Lower leg skin (tissue), 4 donors: ENCODE data around the gene MYL3. TPM values are rescaled to one million over a fixed set of nuclear protein-coding genes. Genes with fewer than 3 reads are reported as not detected.

ENCODE experiments used
- DNase-seq, 2 donors: peaks; one replicate each; pipeline ENCODE4 v3.0.0-alpha.2; 2019; ENCODE audit warnings: low spot score in 2 of 2
- H3K4me3 ChIP-seq: fragments of 200-600 bp; sonication (generic); 2 replicates; pipeline ENCODE4 v1.5.1; 2017; ENCODE audit warnings: mild to moderate bottlenecking, low read depth; ENCODE audit not compliant: poor library complexity, severe bottlenecking
- POLR2A ChIP-seq, 2 donors: fragments of 450-650 bp; IDR thresholded peaks; one replicate each; pipeline ENCODE4 v1.6.1; 2016 to 2017; ENCODE audit warnings: antibody characterized with exemption in 2 of 2, mild to moderate bottlenecking in 1 of 2, moderate library complexity in 1 of 2
- WGBS, 2 donors: methylation state at CpG; one replicate each; pipeline ENCODE4 v1.1.5; 2018; 5-methylcytosine and 5-hydroxymethylcytosine counted together
- intact Hi-C: fragments of 100-400 bp; cut with DNase I; formaldehyde crosslinking; loops from one replicate; pipeline ENCODE4 v1.15.0; 2023; ENCODE audit warnings: low total_unique reads
- total RNA-seq, 4 donors: library from RNA; depleted of rRNA; stranded (reverse); fragments of >200 nt; gene quantifications; one replicate each; pipeline ENCODE4 v1.1.0, GENCODE V29; 2016
- TF ChIP-seq, protein P1 (sequence below), 3 donors: fragments of 450-650 bp; IDR thresholded peaks; one replicate each; pipeline ENCODE4 v1.5.1; 2016; ENCODE audit warnings: antibody characterized with exemption in 3 of 3, mild to moderate bottlenecking in 3 of 3, moderate library complexity in 2 of 3

The MYL3 gene
- total RNA-seq, 4 donors from 2014 or later = 0.59 to 1.7 (median 1.3) TPM; not detected in 1

DNA sequence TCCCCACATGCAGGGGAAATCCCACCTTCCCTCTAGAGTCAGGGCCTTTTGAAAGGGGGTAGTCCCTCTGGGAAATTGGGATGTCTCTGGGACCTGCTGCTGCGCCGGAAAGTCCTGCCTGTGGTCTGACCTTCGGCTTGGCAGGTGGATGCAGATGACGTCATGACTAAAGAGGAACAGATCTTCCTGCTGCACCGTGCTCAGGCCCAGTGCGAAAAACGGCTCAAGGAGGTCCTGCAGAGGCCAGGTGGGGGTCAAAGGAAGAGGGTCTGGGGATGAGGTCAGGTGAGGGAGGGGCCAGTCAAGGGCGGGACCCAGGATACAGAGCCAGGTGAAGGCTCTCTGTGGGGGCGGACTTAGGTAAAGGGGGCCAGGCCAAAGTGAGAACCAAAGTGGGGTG, 30.5 kb upstream of the MYL3 start:
- TF ChIP-seq, protein P1, sequence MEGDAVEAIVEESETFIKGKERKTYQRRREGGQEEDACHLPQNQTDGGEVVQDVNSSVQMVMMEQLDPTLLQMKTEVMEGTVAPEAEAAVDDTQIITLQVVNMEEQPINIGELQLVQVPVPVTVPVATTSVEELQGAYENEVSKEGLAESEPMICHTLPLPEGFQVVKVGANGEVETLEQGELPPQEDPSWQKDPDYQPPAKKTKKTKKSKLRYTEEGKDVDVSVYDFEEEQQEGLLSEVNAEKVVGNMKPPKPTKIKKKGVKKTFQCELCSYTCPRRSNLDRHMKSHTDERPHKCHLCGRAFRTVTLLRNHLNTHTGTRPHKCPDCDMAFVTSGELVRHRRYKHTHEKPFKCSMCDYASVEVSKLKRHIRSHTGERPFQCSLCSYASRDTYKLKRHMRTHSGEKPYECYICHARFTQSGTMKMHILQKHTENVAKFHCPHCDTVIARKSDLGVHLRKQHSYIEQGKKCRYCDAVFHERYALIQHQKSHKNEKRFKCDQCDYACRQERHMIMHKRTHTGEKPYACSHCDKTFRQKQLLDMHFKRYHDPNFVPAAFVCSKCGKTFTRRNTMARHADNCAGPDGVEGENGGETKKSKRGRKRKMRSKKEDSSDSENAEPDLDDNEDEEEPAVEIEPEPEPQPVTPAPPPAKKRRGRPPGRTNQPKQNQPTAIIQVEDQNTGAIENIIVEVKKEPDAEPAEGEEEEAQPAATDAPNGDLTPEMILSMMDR (IDR thresholded peaks at IDR 0.05) = no peak
- no peak for TF ChIP-seq POLR2A (IDR thresholded peaks at IDR 0.05)
- H3K4me3 ChIP-seq = no peak overlapping the region
- WGBS, 2 donors = 66 to 72% methylated on average over 9 of the region's 9 CpGs
- intact Hi-C loops = no loop called here
- no peak for DNase-seq

DNA sequence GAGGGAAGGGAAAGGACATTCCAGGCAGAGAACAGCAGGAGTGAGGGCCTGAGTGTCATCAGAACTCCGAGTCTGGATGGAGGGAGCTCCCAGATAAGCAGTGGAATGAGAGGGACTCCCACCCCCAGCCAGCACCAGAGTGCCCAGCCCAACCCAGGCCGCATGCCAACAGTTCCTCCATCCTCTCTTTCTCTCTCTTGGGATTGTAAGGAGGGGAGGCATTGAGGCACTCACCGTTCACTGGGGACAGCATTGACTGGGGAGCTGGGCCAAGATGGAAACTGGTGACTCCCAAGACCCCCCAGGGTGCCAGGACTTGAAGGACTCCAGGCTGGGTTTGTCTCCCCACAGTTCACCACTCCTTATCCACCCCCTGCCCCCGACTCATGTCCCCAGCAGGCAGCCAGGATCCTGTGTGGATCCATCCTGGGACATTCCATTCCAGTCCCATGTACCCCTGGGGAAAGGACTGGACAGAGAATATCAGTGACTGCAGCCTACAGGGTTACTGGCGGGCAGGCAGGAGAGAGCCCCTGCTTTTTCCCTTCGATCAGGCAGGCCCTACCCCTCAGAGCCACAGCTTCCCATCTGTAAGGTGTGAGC, 30.0 kb upstream of the MYL3 start:
- intact Hi-C loops = no loop called here
- TF ChIP-seq POLR2A (IDR thresholded peaks at IDR 0.05) = no peak
- TF ChIP-seq, protein P1 (IDR thresholded peaks at IDR 0.05) = no peak
- WGBS, 2 donors = 64 to 69% methylated on average over 6 of the region's 6 CpGs

DNA sequence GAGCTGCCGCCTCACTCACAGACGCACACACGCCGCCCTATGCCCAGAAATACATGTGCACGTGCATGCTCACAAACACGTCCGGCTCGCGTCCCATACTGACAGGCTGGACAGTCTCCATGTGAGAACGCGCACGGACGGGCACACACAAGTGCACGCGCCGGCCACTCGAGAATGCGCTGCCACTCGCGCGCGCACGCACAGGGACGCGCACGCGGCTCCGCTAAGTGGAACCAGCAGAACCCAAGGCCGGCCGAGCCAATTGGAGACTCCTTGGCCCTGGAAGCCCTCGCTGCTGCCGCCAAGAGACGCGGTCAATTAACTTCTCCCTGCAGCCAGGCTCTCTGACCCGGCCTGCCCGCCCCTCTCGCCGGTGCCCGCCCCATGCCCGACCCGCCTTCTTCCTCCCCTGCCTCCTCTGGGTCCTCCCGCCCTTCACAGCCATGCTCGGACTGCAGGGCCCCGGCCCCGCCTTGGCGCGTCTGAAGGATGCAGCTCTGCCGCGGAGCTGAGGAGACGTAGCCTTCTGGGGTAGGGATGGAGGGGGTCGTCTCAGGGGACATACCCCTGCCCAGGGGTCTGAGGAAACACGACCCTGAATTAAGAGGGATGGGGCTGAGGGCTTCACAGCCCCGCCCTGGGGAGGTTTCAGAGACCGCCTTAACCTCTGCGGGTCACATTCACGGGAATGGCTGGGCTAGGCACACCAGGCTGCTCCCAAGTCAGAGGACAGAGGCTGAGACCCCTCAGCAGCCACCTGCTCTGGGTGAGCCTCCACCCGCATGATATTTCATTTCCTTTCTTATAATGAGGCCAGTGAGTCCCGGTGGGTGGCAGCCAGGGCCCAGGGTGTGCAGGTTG, 29.3 kb upstream of the MYL3 start:
- H3K4me3 ChIP-seq = peak overlapping the region; percentile 7
- TF ChIP-seq, protein P1 (IDR thresholded peaks at IDR 0.05) = no peak
- TF ChIP-seq POLR2A (IDR thresholded peaks at IDR 0.05) = no peak
- WGBS, 2 donors = 7 to 14% methylated on average over 22 to 54 of the region's 58 CpGs
- DNase-seq = peak; percentile 66 to 94
- intact Hi-C loops = no loop called here

More for the DNA sequence above, 30.0 kb upstream of the MYL3 start:
- no peak for DNase-seq
- H3K4me3 ChIP-seq = no peak overlapping the region

DNA sequence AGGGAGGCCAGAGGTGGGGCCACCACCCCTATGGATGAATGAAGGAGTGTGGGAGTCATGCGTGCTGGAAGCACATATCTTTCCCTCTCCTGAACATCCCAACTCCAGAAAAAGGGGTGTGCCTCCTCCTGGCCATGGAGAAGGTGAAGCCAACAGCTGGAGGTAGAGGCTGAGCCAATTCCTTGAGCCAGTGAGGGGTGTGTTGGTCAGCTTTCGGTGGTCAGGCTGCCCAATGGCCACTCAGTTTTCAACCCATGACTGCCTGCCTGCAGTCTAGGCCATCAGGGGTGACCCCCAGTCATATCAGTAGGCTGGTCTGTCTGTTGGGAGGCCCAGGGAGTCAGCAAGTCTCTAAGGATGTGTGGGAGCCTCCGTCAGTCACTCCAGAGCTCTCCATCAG, 27.9 kb upstream of the MYL3 start:
- WGBS, 2 donors = 79 to 94% methylated on average over 3 of the region's 3 CpGs
- TF ChIP-seq POLR2A (IDR thresholded peaks at IDR 0.05) = no peak
- TF ChIP-seq, protein P1 (IDR thresholded peaks at IDR 0.05) = no peak
- no peak overlapping the region for H3K4me3 ChIP-seq
- intact Hi-C loops = no loop called here
- DNase-seq = no peak

DNA sequence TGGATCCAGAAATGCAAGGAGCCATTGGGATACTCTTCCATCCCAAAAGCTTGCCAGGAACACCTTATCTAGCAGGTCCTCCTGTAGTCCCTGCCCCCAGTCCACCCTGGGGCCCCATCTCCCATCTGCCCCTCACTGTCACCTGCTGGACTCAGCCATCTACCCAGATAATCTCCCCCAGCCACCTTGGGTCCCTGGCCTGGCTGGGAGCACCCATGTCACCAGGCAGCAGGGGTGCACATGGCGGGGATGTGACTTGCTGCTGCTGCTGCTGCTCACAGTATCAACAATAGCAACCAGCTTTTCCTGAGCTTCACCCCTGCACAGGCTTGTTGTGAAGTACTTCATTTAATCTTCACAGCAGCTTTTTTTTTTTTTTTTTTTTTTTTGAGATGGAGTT, 26.9 kb upstream of the MYL3 start:
- H3K4me3 ChIP-seq = no peak overlapping the region
- DNase-seq = no peak
- 93 to 100% methylated on average over 1 of the region's 1 CpG for WGBS, 2 donors
- TF ChIP-seq, protein P1 (IDR thresholded peaks at IDR 0.05) = no peak
- no peak for TF ChIP-seq POLR2A (IDR thresholded peaks at IDR 0.05)
- intact Hi-C loops = no loop called here
